GM23248 (cell line): ENCODE data around the gene FKBP1A.

ENCODE experiments used
- EZH2 ChIP-seq: fragments of 200-600 bp; sonication (generic); IDR thresholded peaks from 2 replicates; pipeline ENCODE4 v1.6.1; 2018; ENCODE audit warnings: antibody characterized with exemption, mild to moderate bottlenecking; ENCODE audit not compliant: insufficient read depth, poor library complexity, severe bottlenecking
- EZH2phosphoT487 ChIP-seq: fragments of 200-600 bp; sonication (generic); IDR thresholded peaks from 2 replicates; pipeline ENCODE4 v1.6.1; 2018; ENCODE audit warnings: antibody characterized with exemption, moderate library complexity, mild to moderate bottlenecking, low read depth; ENCODE audit not compliant: insufficient read depth

DNA sequence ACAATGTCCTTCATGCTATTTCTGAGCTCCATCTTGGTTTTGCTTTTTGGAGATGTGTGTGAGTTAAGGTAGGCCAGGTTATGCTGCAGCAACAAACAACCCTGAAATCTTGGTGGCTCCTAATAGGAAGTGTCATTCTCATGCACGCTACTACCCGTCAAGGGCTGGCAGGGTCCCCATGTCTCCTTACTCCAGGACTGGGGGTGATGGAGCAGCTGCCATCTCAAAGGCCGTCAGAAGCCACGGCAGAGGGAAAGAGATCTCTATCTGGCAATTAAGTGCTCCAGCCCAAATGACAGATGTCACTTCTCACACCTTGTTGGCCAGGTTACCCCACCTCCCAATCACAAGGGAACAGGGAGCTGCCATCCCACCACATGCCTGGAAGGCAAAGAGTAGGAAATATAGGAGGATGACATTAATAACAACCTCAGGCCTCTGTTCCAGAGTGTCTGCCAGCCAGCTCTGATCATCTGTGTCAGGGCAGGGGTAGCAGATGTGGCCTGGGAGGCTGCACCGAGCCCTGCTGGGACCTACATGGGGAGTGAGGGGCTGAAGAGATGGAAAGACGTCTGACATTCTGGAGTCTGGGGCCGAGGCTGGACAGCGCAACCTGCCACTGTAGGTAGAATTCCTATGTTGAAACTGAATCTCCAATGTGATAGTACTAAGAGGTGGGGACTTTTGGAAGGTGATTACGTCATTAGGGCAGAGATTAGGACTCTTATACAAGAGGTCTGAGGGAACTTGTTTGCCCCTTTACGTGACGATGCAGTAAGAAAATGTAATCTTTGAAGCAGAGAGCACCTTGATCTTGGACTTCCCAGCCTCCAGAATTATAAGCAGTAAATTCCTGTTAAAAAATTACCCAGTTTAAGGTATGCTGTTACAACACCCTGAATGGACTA is 59.1 kb downstream of the FKBP1A start:
- TF ChIP-seq EZH2 (no peak), EZH2phosphoT487 (no peak)
